ENCODE data around the gene CABLES2.

DNA sequence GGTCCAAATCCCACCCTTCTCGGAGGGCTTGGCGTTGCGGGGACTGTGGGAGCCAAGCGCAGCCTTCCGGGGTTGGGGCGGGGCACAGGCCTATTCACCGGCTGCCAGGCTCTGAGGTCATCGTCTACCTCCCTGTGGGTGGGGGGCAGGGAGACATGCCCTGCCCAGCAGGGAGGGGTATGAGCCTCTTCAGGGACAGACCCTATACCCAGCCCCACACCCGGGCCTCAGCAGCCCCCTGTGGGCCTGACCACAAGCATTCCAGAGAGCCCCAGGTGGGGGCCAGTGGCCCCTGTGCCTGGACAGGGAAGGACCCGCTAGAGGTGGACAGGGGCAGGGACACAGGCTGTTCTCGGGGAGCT is 51.6 kb downstream of the CABLES2 start:
- TF ChIP-seq, protein P1, sequence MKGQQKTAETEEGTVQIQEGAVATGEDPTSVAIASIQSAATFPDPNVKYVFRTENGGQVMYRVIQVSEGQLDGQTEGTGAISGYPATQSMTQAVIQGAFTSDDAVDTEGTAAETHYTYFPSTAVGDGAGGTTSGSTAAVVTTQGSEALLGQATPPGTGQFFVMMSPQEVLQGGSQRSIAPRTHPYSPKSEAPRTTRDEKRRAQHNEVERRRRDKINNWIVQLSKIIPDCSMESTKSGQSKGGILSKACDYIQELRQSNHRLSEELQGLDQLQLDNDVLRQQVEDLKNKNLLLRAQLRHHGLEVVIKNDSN (IDR thresholded peaks at IDR 0.05): 0 out of 2 replicates have a peak, but pooled peaks have one; percentile 10
- TF ChIP-seq TAF1 (IDR thresholded peaks at IDR 0.05; ENCODE audit: low read depth) (no peak), FOXM1 (IDR thresholded peaks at IDR 0.05; ENCODE audit: borderline replicate concordance, low read depth) (peak; percentile 64), RAD21 (IDR thresholded peaks at IDR 0.05; ENCODE audit: low read depth) (no peak)
